Mesendoderm (in vitro differentiated cells): ENCODE results near the gene CGB5.

ENCODE experiments used
- DNase-seq: peaks from one replicate; pipeline ENCODE4 v3.0.0; 2013
- H2AK5ac ChIP-seq: 2 replicates; pipeline ENCODE4 v1.6.1; 2013; ENCODE audit warnings: low read length, inconsistent platforms
- H2BK120ac ChIP-seq: 2 replicates; pipeline ENCODE4 v1.6.1; 2013; ENCODE audit warnings: low read depth, mild to moderate bottlenecking, low read length, moderate library complexity, mixed read lengths
- H2BK15ac ChIP-seq: replicated peaks from 2 replicates; pipeline ENCODE4 v1.6.1; 2013; ENCODE audit warnings: low read depth, mild to moderate bottlenecking, moderate library complexity
- H2BK5ac ChIP-seq: 2 replicates; pipeline ENCODE4 v1.6.1; 2013; ENCODE audit warnings: low read length, inconsistent platforms
- H3K18ac ChIP-seq: 2 replicates; pipeline ENCODE4 v1.6.1; 2013; ENCODE audit warnings: mild to moderate bottlenecking, low read length, mixed read lengths
- H3K23ac ChIP-seq: one replicate; pipeline ENCODE4 v1.6.1; 2013; ENCODE audit warnings: low read length
- H3K27ac ChIP-seq: 2 replicates; pipeline ENCODE4 v1.5.1; 2013; ENCODE audit warnings: low read depth, mild to moderate bottlenecking, inconsistent platforms, low read length, moderate library complexity
- H3K27me3 ChIP-seq: 2 replicates; pipeline ENCODE4 v1.6.1; 2013; ENCODE audit warnings: low read length, control low read depth, mild to moderate bottlenecking, inconsistent platforms; ENCODE audit not compliant: insufficient read depth, poor library complexity
- H3K36me3 ChIP-seq: 2 replicates; pipeline ENCODE4 v1.6.1; 2013; ENCODE audit warnings: low read length, inconsistent platforms; ENCODE audit not compliant: control insufficient read depth, insufficient read depth
- H3K4ac ChIP-seq: one replicate; pipeline ENCODE4 v1.6.1; 2013; ENCODE audit warnings: low read depth, mild to moderate bottlenecking, low read length, moderate library complexity
- H3K4me1 ChIP-seq: 2 replicates; pipeline ENCODE4 v1.6.1; 2013; ENCODE audit warnings: low read depth, low read length, inconsistent platforms; ENCODE audit not compliant: control insufficient read depth
- H3K4me2 ChIP-seq: 2 replicates; pipeline ENCODE4 v1.6.1; 2013; ENCODE audit warnings: low read length
- H3K4me3 ChIP-seq: 2 replicates; pipeline ENCODE4 v1.5.1; 2013; ENCODE audit warnings: mild to moderate bottlenecking, low read length
- H3K56ac ChIP-seq: one replicate; pipeline ENCODE4 v1.6.1; 2013; ENCODE audit warnings: low read length
- H3K79me1 ChIP-seq: 2 replicates; pipeline ENCODE4 v1.6.1; 2013; ENCODE audit warnings: low read length, inconsistent platforms
- H3K79me2 ChIP-seq: 2 replicates; pipeline ENCODE4 v1.6.1; 2013; ENCODE audit warnings: mild to moderate bottlenecking, low read length; ENCODE audit not compliant: control insufficient read depth, insufficient read depth
- H3K9ac ChIP-seq: 2 replicates; pipeline ENCODE4 v1.6.1; 2013; ENCODE audit warnings: low read length, inconsistent platforms
- H4K5ac ChIP-seq: one replicate; pipeline ENCODE4 v1.6.1; 2013; ENCODE audit warnings: low read length
- H4K8ac ChIP-seq: one replicate; pipeline ENCODE4 v1.6.1; 2013; ENCODE audit warnings: low read depth, mild to moderate bottlenecking, control low read depth, low read length, moderate library complexity
- WGBS: extraction: QIAGEN DNeasy Blood & Tissue Kit; methylation state at CpG from one replicate; pipeline ENCODE4 v1.1.7; 2013; ENCODE audit warnings: low lambda C conversion rate, missing lambda C conversion rate; ENCODE audit not compliant: insufficient coverage; ENCODE audit errors: extremely low coverage; 5-methylcytosine and 5-hydroxymethylcytosine counted together

Gene CGB5

GRCh38 chr19:49004964-49005614 lies 38.6 kb upstream of the CGB5 start:
- Histone ChIP-seq H3K56ac (no peak overlapping the region), H3K23ac (no peak overlapping the region), H2BK15ac (no peak overlapping the region), H3K27me3 (no peaks in the 10 kb centered on the region), H3K9ac (no peak overlapping the region), H4K8ac (no peak overlapping the region), H2AK5ac (no peak overlapping the region), H3K79me2 (no peaks in the 10 kb centered on the region), H2BK120ac (no peak overlapping the region), H3K4me1 (no peaks in the 10 kb centered on the region), H3K4ac (no peak overlapping the region), H3K79me1 (no peaks in the 10 kb centered on the region), H3K27ac (no peak overlapping the region), H3K4me2 (no peak overlapping the region), H3K4me3 (no peak overlapping the region), H4K5ac (no peak overlapping the region), H3K36me3 (peaks cover 16% of the 10 kb centered on the region), H2BK5ac (no peak overlapping the region), H3K18ac (no peak overlapping the region)
- WGBS: no CpG with 5 or more reads among the region's 7 CpGs
- no peak for DNase-seq

GRCh38 chr19:49006905-49007304 lies 36.7 kb upstream of the CGB5 start:
- Histone ChIP-seq H3K4me1 (no peaks in the 10 kb centered on the region), H3K9ac (no peak overlapping the region), H3K4me3 (no peak overlapping the region), H2AK5ac (no peak overlapping the region), H3K4me2 (no peak overlapping the region), H2BK120ac (no peak overlapping the region), H3K36me3 (peaks cover 22% of the 10 kb centered on the region), H3K23ac (no peak overlapping the region), H3K79me2 (no peaks in the 10 kb centered on the region), H2BK5ac (no peak overlapping the region), H3K27me3 (no peaks in the 10 kb centered on the region), H3K27ac (no peak overlapping the region), H3K56ac (no peak overlapping the region), H4K8ac (no peak overlapping the region), H3K18ac (no peak overlapping the region), H3K79me1 (no peaks in the 10 kb centered on the region), H3K4ac (no peak overlapping the region), H4K5ac (no peak overlapping the region), H2BK15ac (no peak overlapping the region)
- WGBS: no CpG with 5 or more reads among the region's 22 CpGs
- no peak for DNase-seq

GRCh38 chr19:49009828-49010227 lies 33.8 kb upstream of the CGB5 start:
- Histone ChIP-seq H4K5ac (no peak overlapping the region), H2AK5ac (no peak overlapping the region), H3K79me1 (no peaks in the 10 kb centered on the region), H3K79me2 (no peaks in the 10 kb centered on the region), H3K23ac (no peak overlapping the region), H3K9ac (no peak overlapping the region), H3K27ac (no peak overlapping the region), H3K4ac (no peak overlapping the region), H2BK5ac (no peak overlapping the region), H3K27me3 (no peaks in the 10 kb centered on the region), H3K18ac (no peak overlapping the region), H4K8ac (no peak overlapping the region), H3K4me1 (no peaks in the 10 kb centered on the region), H3K56ac (no peak overlapping the region), H3K4me3 (no peak overlapping the region), H2BK15ac (no peak overlapping the region), H3K36me3 (peaks cover 19% of the 10 kb centered on the region), H3K4me2 (no peak overlapping the region), H2BK120ac (no peak overlapping the region)
- no CpG with 5 or more reads among the region's 18 CpGs for WGBS
- no peak for DNase-seq

- H3K79me1 ChIP-seq: no peaks in the 10 kb centered on the region
- H3K9ac ChIP-seq: no peak overlapping the region
- no CpG with 5 or more reads among the region's 18 CpGs for WGBS
- no peak overlapping the region for H3K4me3 ChIP-seq
- no peaks in the 10 kb centered on the region for H3K4me1 ChIP-seq
- H3K23ac ChIP-seq: no peak overlapping the region
- no peak overlapping the region for H3K4ac ChIP-seq
- H3K4me2 ChIP-seq: no peak overlapping the region
- peaks cover 13% of the 10 kb centered on the region for H3K36me3 ChIP-seq
- no peak overlapping the region for H2BK5ac ChIP-seq
- H3K79me2 ChIP-seq: no peaks in the 10 kb centered on the region
- no peak overlapping the region for H2BK15ac ChIP-seq
- H3K27ac ChIP-seq: no peak overlapping the region
- no peak overlapping the region for H3K56ac ChIP-seq
- H3K27me3 ChIP-seq: no peaks in the 10 kb centered on the region
- H4K5ac ChIP-seq: no peak overlapping the region
- no peak overlapping the region for H4K8ac ChIP-seq
- H2AK5ac ChIP-seq: no peak overlapping the region
- DNase-seq: no peak
- no peak overlapping the region for H2BK120ac ChIP-seq
- no peak overlapping the region for H3K18ac ChIP-seq
Measured at GRCh38 chr19:49010453-49010852, 33.2 kb upstream of the CGB5 start.

GRCh38 chr19:49011194-49011593 lies 32.5 kb upstream of the CGB5 start:
- no peaks in the 10 kb centered on the region for H3K79me1 ChIP-seq
- H3K23ac ChIP-seq: no peak overlapping the region
- no peak overlapping the region for H3K18ac ChIP-seq
- peaks cover 13% of the 10 kb centered on the region for H3K36me3 ChIP-seq
- H3K27me3 ChIP-seq: no peaks in the 10 kb centered on the region
- H2AK5ac ChIP-seq: no peak overlapping the region
- H3K79me2 ChIP-seq: no peaks in the 10 kb centered on the region
- no peak overlapping the region for H2BK120ac ChIP-seq
- H3K4me2 ChIP-seq: no peak overlapping the region
- H3K4me1 ChIP-seq: no peaks in the 10 kb centered on the region
- H3K9ac ChIP-seq: no peak overlapping the region
- no peak overlapping the region for H2BK5ac ChIP-seq
- no peak overlapping the region for H3K56ac ChIP-seq
- H3K27ac ChIP-seq: no peak overlapping the region
- no peak for DNase-seq
- no peak overlapping the region for H2BK15ac ChIP-seq
- no CpG with 5 or more reads among the region's 17 CpGs for WGBS
- no peak overlapping the region for H4K5ac ChIP-seq
- H3K4me3 ChIP-seq: no peak overlapping the region
- H4K8ac ChIP-seq: no peak overlapping the region
- no peak overlapping the region for H3K4ac ChIP-seq
